Chondrocyte (in vitro differentiated cells): Measurements from ENCODE around the gene ZNF268. TPM values are rescaled to one million over a fixed set of nuclear protein-coding genes. Genes with fewer than 3 reads are reported as not detected.

ENCODE experiments used
- DNase-seq: peaks from one replicate; pipeline ENCODE4 v3.0.0; 2021; ENCODE audit warnings: mixed read lengths, low spot score
- H3K27ac Mint-ChIP-seq: one replicate; pipeline ENCODE4 v1.8.0; 2021; ENCODE audit warnings: mild to moderate bottlenecking, moderate library complexity, mixed read lengths; ENCODE audit not compliant: unreplicated experiment
- H3K27me3 Mint-ChIP-seq: 2 replicates; pipeline ENCODE4 v1.8.0; 2021; ENCODE audit warnings: low read depth, mixed read lengths
- H3K36me3 Mint-ChIP-seq: 2 replicates; pipeline ENCODE4 v1.8.0; 2021; ENCODE audit warnings: low read depth, mixed read lengths
- H3K4me1 Mint-ChIP-seq: 2 replicates; pipeline ENCODE4 v1.8.0; 2021; ENCODE audit warnings: low read depth, mild to moderate bottlenecking, mixed read lengths
- H3K4me3 Mint-ChIP-seq: one replicate; pipeline ENCODE4 v1.8.0; 2021; ENCODE audit warnings: mild to moderate bottlenecking, moderate library complexity, mixed read lengths; ENCODE audit not compliant: unreplicated experiment
- H3K9me3 Mint-ChIP-seq: 2 replicates; pipeline ENCODE4 v1.8.0; 2021; ENCODE audit warnings: low read depth, mixed read lengths
- total RNA-seq: library from RNA; stranded (reverse); gene quantifications from 3 replicates; pipeline ENCODE4 v1.2.1, GENCODE V29; 2021
- TF ChIP-seq, protein P1 (sequence below): fragments of 200-600 bp; sonication (generic); IDR thresholded peaks from 2 replicates; pipeline ENCODE4 v1.5.0; 2021; ENCODE audit warnings: antibody characterized with exemption, mild to moderate bottlenecking, moderate library complexity

The ZNF268 gene
- total RNA-seq, 1 donor from 2014 or later, result 13.5 TPM

GRCh38 chr12:133172491-133172890 is 8.8 kb upstream of the ZNF268 start:
- Mint-ChIP-seq H3K9me3 (peaks cover 59% of the 10 kb centered on the region), H3K4me3 (no peak overlapping the region)
- TF ChIP-seq, protein P1, sequence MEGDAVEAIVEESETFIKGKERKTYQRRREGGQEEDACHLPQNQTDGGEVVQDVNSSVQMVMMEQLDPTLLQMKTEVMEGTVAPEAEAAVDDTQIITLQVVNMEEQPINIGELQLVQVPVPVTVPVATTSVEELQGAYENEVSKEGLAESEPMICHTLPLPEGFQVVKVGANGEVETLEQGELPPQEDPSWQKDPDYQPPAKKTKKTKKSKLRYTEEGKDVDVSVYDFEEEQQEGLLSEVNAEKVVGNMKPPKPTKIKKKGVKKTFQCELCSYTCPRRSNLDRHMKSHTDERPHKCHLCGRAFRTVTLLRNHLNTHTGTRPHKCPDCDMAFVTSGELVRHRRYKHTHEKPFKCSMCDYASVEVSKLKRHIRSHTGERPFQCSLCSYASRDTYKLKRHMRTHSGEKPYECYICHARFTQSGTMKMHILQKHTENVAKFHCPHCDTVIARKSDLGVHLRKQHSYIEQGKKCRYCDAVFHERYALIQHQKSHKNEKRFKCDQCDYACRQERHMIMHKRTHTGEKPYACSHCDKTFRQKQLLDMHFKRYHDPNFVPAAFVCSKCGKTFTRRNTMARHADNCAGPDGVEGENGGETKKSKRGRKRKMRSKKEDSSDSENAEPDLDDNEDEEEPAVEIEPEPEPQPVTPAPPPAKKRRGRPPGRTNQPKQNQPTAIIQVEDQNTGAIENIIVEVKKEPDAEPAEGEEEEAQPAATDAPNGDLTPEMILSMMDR, result no peak

GRCh38 chr12:133174901-133175300 is 6.4 kb upstream of the ZNF268 start:
- no peak overlapping the region for H3K27ac Mint-ChIP-seq
- no peaks in the 10 kb centered on the region for H3K4me1 Mint-ChIP-seq
- peaks cover 54% of the 10 kb centered on the region for H3K9me3 Mint-ChIP-seq
- TF ChIP-seq, protein P1, result no peak
- no peaks in the 10 kb centered on the region for H3K27me3 Mint-ChIP-seq
- DNase-seq, result no peak
- H3K4me3 Mint-ChIP-seq, result no peak overlapping the region
- H3K36me3 Mint-ChIP-seq, result peaks cover 10% of the 10 kb centered on the region

More at GRCh38 chr12:133172491-133172890, 8.8 kb upstream of the ZNF268 start:
- Mint-ChIP-seq H3K36me3 (peaks cover 9% of the 10 kb centered on the region), H3K27me3 (no peaks in the 10 kb centered on the region), H3K4me1 (no peaks in the 10 kb centered on the region), H3K27ac (no peak overlapping the region)
- DNase-seq, result no peak

DNA sequence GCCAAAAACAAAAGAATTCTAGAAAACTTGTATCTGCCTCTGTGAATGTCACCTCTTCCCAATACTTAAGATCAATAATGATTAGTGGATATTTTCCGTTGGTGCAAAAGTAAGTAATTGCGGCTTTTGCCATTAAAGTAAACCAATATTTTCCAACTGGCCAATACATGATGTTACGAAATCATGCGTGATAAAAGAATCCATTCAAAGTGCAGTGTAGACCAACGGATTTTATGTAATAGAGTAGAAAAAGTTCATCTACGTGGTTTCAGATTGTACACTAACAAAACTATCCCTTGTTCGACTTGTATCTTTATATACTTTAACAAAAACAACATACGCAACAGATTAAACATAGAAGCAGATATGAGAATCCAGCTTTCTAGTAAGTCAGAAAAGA is 626 bp upstream of the ZNF268 start:
- H3K27me3 Mint-ChIP-seq, result no peaks in the 10 kb centered on the region
- peaks cover 13% of the 10 kb centered on the region for H3K4me1 Mint-ChIP-seq
- DNase-seq, result no peak
- no peak overlapping the region for H3K27ac Mint-ChIP-seq
- no peak overlapping the region for H3K4me3 Mint-ChIP-seq
- H3K36me3 Mint-ChIP-seq, result peaks cover 37% of the 10 kb centered on the region
- TF ChIP-seq, protein P1, result no peak
- H3K9me3 Mint-ChIP-seq, result peaks cover 57% of the 10 kb centered on the region

- H3K4me1 Mint-ChIP-seq, result no peaks in the 10 kb centered on the region
- peaks cover 96% of the 10 kb centered on the region for H3K36me3 Mint-ChIP-seq
- H3K4me3 Mint-ChIP-seq, result no peak overlapping the region
- TF ChIP-seq, protein P1, result no peak
- H3K27ac Mint-ChIP-seq, result no peak overlapping the region
- peaks cover 82% of the 10 kb centered on the region for H3K9me3 Mint-ChIP-seq
- DNase-seq, result no peak
- no peaks in the 10 kb centered on the region for H3K27me3 Mint-ChIP-seq
Observed at GRCh38 chr12:133190176-133190575, 8.9 kb downstream of the ZNF268 start.

- Mint-ChIP-seq H3K27me3 (no peaks in the 10 kb centered on the region), H3K4me1 (no peaks in the 10 kb centered on the region), H3K4me3 (no peak overlapping the region), H3K36me3 (peaks cover 82% of the 10 kb centered on the region), H3K9me3 (peaks cover 69% of the 10 kb centered on the region), H3K27ac (no peak overlapping the region)
- no peak for DNase-seq
- TF ChIP-seq, protein P1, result no peak
Observed at GRCh38 chr12:133192847-133193246, 11.6 kb downstream of the ZNF268 start.
